Measurements from ENCODE around the gene RNF227.
"Not testable (repeated sequence)": the region's sequence is repeated elsewhere in the genome, so short reads cannot be mapped to it uniquely, and the experiment has no call there.

Gene RNF227

GRCh38 chr17:7887482-7888183 is 28.5 kb downstream of the RNF227 start:
- peak; percentile 100 for DNase-seq

- no peak for DNase-seq
These were observed 29.0 kb downstream of the RNF227 start for GRCh38 chr17:7887038-7887481.

- DNase-seq, result peak; percentile 36
These were observed 29.7 kb downstream of the RNF227 start for GRCh38 chr17:7886227-7887037.

GRCh38 chr17:7885367-7886226 is 30.5 kb downstream of the RNF227 start:
- DNase-seq, result peak; percentile 64

GRCh38 chr17:7884581-7885366 is 31.3 kb downstream of the RNF227 start:
- peak; percentile 46 for DNase-seq

GRCh38 chr17:7883781-7884386 is 32.2 kb downstream of the RNF227 start:
- DNase-seq, result peak; percentile 67

- no peak for DNase-seq
These were observed 33.5 kb downstream of the RNF227 start for GRCh38 chr17:7882629-7883028.

GRCh38 chr17:7882068-7882467 is 34.0 kb downstream of the RNF227 start:
- no peak for DNase-seq

GRCh38 chr17:7881276-7882054 is 34.6 kb downstream of the RNF227 start:
- DNase-seq, result peak; percentile 22

- no peak for DNase-seq
These were observed 35.8 kb downstream of the RNF227 start for GRCh38 chr17:7880076-7880868.

GRCh38 chr17:7878234-7878633 is 37.9 kb downstream of the RNF227 start:
- no peak for DNase-seq

GRCh38 chr17:7875804-7876370 is 40.2 kb downstream of the RNF227 start:
- no peak for DNase-seq

- no peak for DNase-seq
These were observed 43.0 kb downstream of the RNF227 start for GRCh38 chr17:7873051-7873450.

GRCh38 chr17:7867881-7868329 is 48.2 kb downstream of the RNF227 start:
- no peak for DNase-seq

- DNase-seq, result no peak
These were observed 51.0 kb downstream of the RNF227 start for GRCh38 chr17:7864995-7865650.

- not testable (repeated sequence) for DNase-seq
These were observed 51.7 kb downstream of the RNF227 start for GRCh38 chr17:7864384-7864783.
